Body of pancreas (tissue), 4 donors: ENCODE data around the gene EOGT. TPM values are rescaled to one million over a fixed set of nuclear protein-coding genes. Genes with fewer than 3 reads are reported as not detected.

ENCODE experiments used
- ATAC-seq: fragments of 150-250 bp; one replicate; pipeline ENCODE4 v1.9.1; 2016
- DNase-seq, 4 donors: peaks; one replicate each; pipeline ENCODE4 v3.0.0-alpha.2; 2019
- H3K27ac ChIP-seq, 4 donors: fragments of 200-600 bp; sonication (generic); 1 replicate in 3 of 4; 2 replicates in 1 of 4; pipeline versions ENCODE4 v1.5.1 to v1.6.1; 2016 to 2019; ENCODE audit warnings: mild to moderate bottlenecking in 1 of 4, mixed read lengths in 1 of 4, moderate library complexity in 1 of 4
- H3K27me3 ChIP-seq, 2 donors: fragments of 200-600 bp; sonication (generic); one replicate each; pipeline ENCODE4 v1.6.0; 2016; ENCODE audit warnings: mild to moderate bottlenecking in 1 of 2
- H3K36me3 ChIP-seq, 2 donors: fragments of 200-600 bp; sonication (generic); replicated peaks in 1 of 2; 2 replicates each; pipeline ENCODE4 v1.5.1; 2016; ENCODE audit warnings: low read depth in 2 of 2; ENCODE audit not compliant: insufficient read depth in 1 of 2
- H3K4me1 ChIP-seq: fragments of 200-600 bp; sonication (generic); one replicate; pipeline ENCODE4 v1.6.0; 2016
- H3K4me3 ChIP-seq, 2 donors: fragments of 200-600 bp; sonication (generic); 1 replicate in 1 of 2; 2 replicates in 1 of 2; pipeline ENCODE4 v1.5.1; 2016 to 2019
- H3K9me3 ChIP-seq, 3 donors: fragments of 200-600 bp; sonication (generic); 1 replicate in 2 of 3; 2 replicates in 1 of 3; pipeline ENCODE4 v1.5.1; 2016
- CTCF ChIP-seq, 7 experiments: fragments of 450-650 bp in 4 of 7; fragments of 200-600 bp in 3 of 7; sonication (generic) in 3 of 7; IDR thresholded peaks; one replicate each; pipeline ENCODE4 v1.5.1; 2016 to 2019; ENCODE audit warnings: antibody characterized with exemption in 7 of 7
- POLR2A ChIP-seq, 3 donors: fragments of 450-650 bp; IDR thresholded peaks; one replicate each; pipeline ENCODE4 v1.6.1; 2016; ENCODE audit warnings: antibody characterized with exemption in 3 of 3, mild to moderate bottlenecking in 2 of 3
- WGBS, 2 donors: methylation state at CpG; one replicate each; pipeline ENCODE4 v1.1.5; 2017; 5-methylcytosine and 5-hydroxymethylcytosine counted together
- intact Hi-C: fragments of 100-400 bp; cut with DNase I; formaldehyde crosslinking; loops from one replicate; pipeline ENCODE4 v1.15.1; 2023
- total RNA-seq, 2 donors: library from RNA; depleted of rRNA; stranded (reverse); fragments of >200 nt; gene quantifications; one replicate each; pipeline ENCODE4 v1.1.0, GENCODE V29; 2016

EOGT gene
- total RNA-seq, 2 donors from 2014 or later: 9.9 to 15.6 TPM

- intact Hi-C loops: no loop called here
- no peak overlapping the region for H3K4me3 ChIP-seq
- no peak overlapping the region for H3K27ac ChIP-seq
- WGBS, 2 donors: 94 to 96% methylated on average over 6 of the region's 6 CpGs
- no peaks in the 10 kb centered on the region for H3K27me3 ChIP-seq
- no peaks in the 10 kb centered on the region for H3K4me1 ChIP-seq
- TF ChIP-seq POLR2A (IDR thresholded peaks at IDR 0.05): no peak
- no peak for TF ChIP-seq CTCF (IDR thresholded peaks at IDR 0.05)
- no peaks in the 10 kb centered on the region for H3K9me3 ChIP-seq
- DNase-seq: no peak
- peaks cover 3 to 22% of the 10 kb centered on the region in 2 donors for H3K36me3 ChIP-seq
- ATAC-seq: no peak
These were observed 26.8 kb downstream of the EOGT start for GRCh38 chr3:68986496-68987208.

GRCh38 chr3:68985146-68985790 lies 28.2 kb downstream of the EOGT start:
- WGBS, 2 donors: 31 to 82% methylated on average over 3 of the region's 3 CpGs
- intact Hi-C loops: no loop called here
- no peak for TF ChIP-seq CTCF (IDR thresholded peaks at IDR 0.05)
- no peak for TF ChIP-seq POLR2A (IDR thresholded peaks at IDR 0.05)
- no peaks in the 10 kb centered on the region for H3K4me1 ChIP-seq
- DNase-seq (no peak), ATAC-seq (no peak)
- H3K27me3 ChIP-seq: no peaks in the 10 kb centered on the region
- H3K36me3 ChIP-seq: peaks cover 3 to 26% of the 10 kb centered on the region in 2 donors
- H3K9me3 ChIP-seq: no peaks in the 10 kb centered on the region
- H3K4me3 ChIP-seq: no peak overlapping the region
- H3K27ac ChIP-seq: no peak overlapping the region

- peaks cover 3 to 28% of the 10 kb centered on the region in 2 donors for H3K36me3 ChIP-seq
- WGBS, 2 donors: 74 to 92% methylated on average over 5 of the region's 5 CpGs
- TF ChIP-seq CTCF (IDR thresholded peaks at IDR 0.05) (no peak), POLR2A (IDR thresholded peaks at IDR 0.05) (no peak)
These were observed 29.4 kb downstream of the EOGT start for GRCh38 chr3:68984011-68984530.

GRCh38 chr3:68977486-68978167 lies 35.9 kb downstream of the EOGT start:
- TF ChIP-seq CTCF (IDR thresholded peaks at IDR 0.05): no peak
- TF ChIP-seq POLR2A (IDR thresholded peaks at IDR 0.05): no peak

More at GRCh38 chr3:68984011-68984530, 29.4 kb downstream of the EOGT start:
- DNase-seq: no peak
- Histone ChIP-seq H3K27ac (no peak overlapping the region), H3K27me3 (no peaks in the 10 kb centered on the region), H3K9me3 (no peaks in the 10 kb centered on the region), H3K4me1 (no peaks in the 10 kb centered on the region), H3K4me3 (no peak overlapping the region)
- ATAC-seq: no peak
- intact Hi-C loops: no loop called here

More at GRCh38 chr3:68977486-68978167, 35.9 kb downstream of the EOGT start:
- no peaks in the 10 kb centered on the region for H3K9me3 ChIP-seq
- ATAC-seq: no peak
- 83 to 85% methylated on average over 8 of the region's 8 CpGs for WGBS, 2 donors
- no peak for DNase-seq
- no peaks in the 10 kb centered on the region for H3K27me3 ChIP-seq
- peaks cover 0 to 24% of the 10 kb centered on the region in 2 donors for H3K36me3 ChIP-seq
- intact Hi-C loops: no loop called here
- no peak overlapping the region for H3K4me3 ChIP-seq
- H3K27ac ChIP-seq: no peak overlapping the region
- H3K4me1 ChIP-seq: no peaks in the 10 kb centered on the region
